HepG2 (cell line): ENCODE results near the gene SCYGR8. TPM values are rescaled to one million over a fixed set of nuclear protein-coding genes. Genes with fewer than 3 reads are reported as not detected.

Source experiments
- NFIB ChIP-seq: sonication (generic); formaldehyde crosslinking; IDR thresholded peaks from 2 replicates; pipeline ENCODE4 v1.9.0; 2021; ENCODE audit warnings: missing genetic modification reagents, mild to moderate bottlenecking, borderline replicate concordance
- ZNF124 ChIP-seq: sonication (generic); formaldehyde crosslinking; IDR thresholded peaks from 2 replicates; pipeline ENCODE4 v1.4.0; 2020; ENCODE audit warnings: missing genetic modification reagents
- ZNF138 ChIP-seq: sonication (generic); formaldehyde crosslinking; IDR thresholded peaks from 2 replicates; pipeline ENCODE4 v1.5.0; 2020; ENCODE audit warnings: mild to moderate bottlenecking, low read depth, missing genetic modification reagents
- ZNF44 ChIP-seq: sonication (generic); formaldehyde crosslinking; IDR thresholded peaks from 2 replicates; pipeline ENCODE4 v1.5.1; 2020; ENCODE audit warnings: mild to moderate bottlenecking, missing genetic modification reagents
- ZNF543 ChIP-seq: sonication (generic); formaldehyde crosslinking; IDR thresholded peaks from 2 replicates; pipeline ENCODE4 v1.4.0; 2020; ENCODE audit warnings: mild to moderate bottlenecking, missing genetic modification reagents
- ZNF839 ChIP-seq: sonication (generic); formaldehyde crosslinking; IDR thresholded peaks from 2 replicates; pipeline ENCODE4 v1.4.0; 2020; ENCODE audit warnings: missing genetic modification reagents, mild to moderate bottlenecking, borderline replicate concordance
- polyA plus RNA-seq, 8 experiments: library from polyadenylated mRNA; depleted of rRNA in 3 of 8; stranded (reverse) in 7 of 8; unstranded in 1 of 8; fragments of >200 nt; fragmentation: Illumina TruSeq in 4 of 8; extraction: Trizol in 4 of 8; gene quantifications; 2 replicates each; pipeline versions ENCODE4 v1.2.1 to v1.2.3, GENCODE V29; 2011 to 2016; ENCODE audit warnings: low read depth in 4 of 8, missing spikeins in 1 of 8, mixed read lengths in 1 of 8; ENCODE audit not compliant: insufficient read depth in 1 of 8
- total RNA-seq, 5 experiments: library from RNA; depleted of rRNA; stranded (reverse); fragments of >200 nt; fragmentation: Illumina TruSeq; extraction: Trizol; gene quantifications; 2 replicates each; pipeline ENCODE4 v1.2.3, GENCODE V29; 2016; ENCODE audit warnings: low read depth in 1 of 5
- TF ChIP-seq, protein P1 (sequence below): sonication (generic); formaldehyde crosslinking; IDR thresholded peaks from 2 replicates; pipeline ENCODE4 v1.4.0; 2020; ENCODE audit warnings: missing genetic modification reagents
- TF ChIP-seq, protein P2 (sequence below): IDR thresholded peaks from 2 replicates; pipeline ENCODE4 v1.6.1; 2016; ENCODE audit warnings: missing compliant biosample characterization, missing genetic modification reagents, borderline replicate concordance
- TF ChIP-seq, protein P3 (sequence below): fragments of 450-650 bp; IDR thresholded peaks from 2 replicates; pipeline ENCODE4 v1.6.1; 2017
- TF ChIP-seq, protein P4 (sequence below): sonication (generic); formaldehyde crosslinking; IDR thresholded peaks from 2 replicates; pipeline ENCODE4 v1.4.0; 2020; ENCODE audit warnings: missing genetic modification reagents, borderline replicate concordance
- TF ChIP-seq, protein P5 (sequence below), 2 experiments: sonication (generic) in 1 of 2; formaldehyde crosslinking in 1 of 2; IDR thresholded peaks; 2 replicates each; pipeline versions ENCODE4 v1.4.0 to v1.6.1; 2018 to 2020; ENCODE audit warnings: missing genetic modification reagents in 2 of 2, borderline replicate concordance in 1 of 2, low read depth in 1 of 2, mild to moderate bottlenecking in 1 of 2, missing biosample characterization in 1 of 2
- TF ChIP-seq, protein P6 (sequence below): sonication (generic); formaldehyde crosslinking; IDR thresholded peaks from 2 replicates; pipeline ENCODE4 v1.4.0; 2020; ENCODE audit warnings: missing genetic modification reagents, borderline replicate concordance
- TF ChIP-seq, protein P7 (sequence below): sonication (generic); formaldehyde crosslinking; IDR thresholded peaks from 2 replicates; pipeline ENCODE4; 2020; ENCODE audit warnings: missing genetic modification reagents, mild to moderate bottlenecking, borderline replicate concordance

SCYGR8 gene
- total and polyA plus RNA-seq, 2 of the 13 experiments (the other 11 are each of a cell fraction or from before 2014, with no cell fraction given), result not detected

DNA sequence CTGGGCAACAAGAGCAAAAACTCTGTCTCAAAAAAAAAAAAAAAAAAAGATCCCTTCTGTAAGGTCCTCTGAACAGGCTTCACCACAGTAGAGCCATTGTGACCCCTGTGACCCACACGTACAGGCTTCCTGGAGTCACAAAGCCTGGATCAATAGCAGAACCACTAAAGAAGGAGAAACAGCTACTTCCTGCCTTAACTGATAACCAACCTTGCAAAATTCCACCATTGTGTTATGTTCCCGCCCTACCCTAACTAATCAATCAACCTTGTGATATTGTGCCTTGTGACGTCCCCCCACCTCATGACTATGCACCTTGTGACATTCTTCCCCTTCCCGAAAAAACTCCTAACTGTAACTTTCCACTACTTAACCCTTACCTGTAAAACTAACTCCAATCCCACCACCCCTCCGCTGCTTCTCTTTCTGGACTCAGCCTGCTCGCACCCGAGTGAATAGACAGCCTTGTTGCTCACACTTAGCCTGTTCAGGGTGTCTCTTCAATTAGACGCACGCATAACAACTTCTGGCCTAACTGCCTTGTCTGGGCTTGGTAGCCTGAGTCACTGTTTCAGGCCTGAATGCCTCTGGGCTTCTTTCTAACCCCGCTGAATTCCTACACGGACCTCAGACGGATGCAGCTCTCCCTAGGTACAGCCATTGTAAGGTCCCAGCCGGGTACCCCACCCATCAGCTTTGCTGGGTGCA lies 13.9 kb downstream of the SCYGR8 start (continued):
- TF ChIP-seq, protein P1, sequence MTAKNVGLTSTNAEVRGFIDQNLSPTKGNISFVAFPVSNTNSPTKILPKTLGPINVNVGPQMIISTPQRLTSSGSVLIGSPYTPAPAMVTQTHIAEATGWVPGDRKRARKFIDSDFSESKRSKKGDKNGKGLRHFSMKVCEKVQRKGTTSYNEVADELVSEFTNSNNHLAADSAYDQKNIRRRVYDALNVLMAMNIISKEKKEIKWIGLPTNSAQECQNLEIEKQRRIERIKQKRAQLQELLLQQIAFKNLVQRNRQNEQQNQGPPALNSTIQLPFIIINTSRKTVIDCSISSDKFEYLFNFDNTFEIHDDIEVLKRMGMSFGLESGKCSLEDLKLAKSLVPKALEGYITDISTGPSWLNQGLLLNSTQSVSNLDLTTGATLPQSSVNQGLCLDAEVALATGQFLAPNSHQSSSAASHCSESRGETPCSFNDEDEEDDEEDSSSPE (CRISPR knock-in tag), result no peak
- no peak for TF ChIP-seq NFIB
- TF ChIP-seq ZNF138 (CRISPR knock-in tag), result no peak
- TF ChIP-seq ZNF124 (CRISPR knock-in tag), result no peak
- TF ChIP-seq, protein P2, sequence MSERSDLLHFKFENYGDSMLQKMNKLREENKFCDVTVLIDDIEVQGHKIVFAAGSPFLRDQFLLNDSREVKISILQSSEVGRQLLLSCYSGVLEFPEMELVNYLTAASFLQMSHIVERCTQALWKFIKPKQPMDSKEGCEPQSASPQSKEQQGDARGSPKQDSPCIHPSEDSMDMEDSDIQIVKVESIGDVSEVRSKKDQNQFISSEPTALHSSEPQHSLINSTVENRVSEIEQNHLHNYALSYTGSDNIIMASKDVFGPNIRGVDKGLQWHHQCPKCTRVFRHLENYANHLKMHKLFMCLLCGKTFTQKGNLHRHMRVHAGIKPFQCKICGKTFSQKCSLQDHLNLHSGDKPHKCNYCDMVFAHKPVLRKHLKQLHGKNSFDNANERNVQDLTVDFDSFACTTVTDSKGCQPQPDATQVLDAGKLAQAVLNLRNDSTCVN, result no peak
- TF ChIP-seq ZNF44 (CRISPR knock-in tag), result no peak
- no peak for TF ChIP-seq ZNF839 (CRISPR knock-in tag)
- TF ChIP-seq, protein P3, sequence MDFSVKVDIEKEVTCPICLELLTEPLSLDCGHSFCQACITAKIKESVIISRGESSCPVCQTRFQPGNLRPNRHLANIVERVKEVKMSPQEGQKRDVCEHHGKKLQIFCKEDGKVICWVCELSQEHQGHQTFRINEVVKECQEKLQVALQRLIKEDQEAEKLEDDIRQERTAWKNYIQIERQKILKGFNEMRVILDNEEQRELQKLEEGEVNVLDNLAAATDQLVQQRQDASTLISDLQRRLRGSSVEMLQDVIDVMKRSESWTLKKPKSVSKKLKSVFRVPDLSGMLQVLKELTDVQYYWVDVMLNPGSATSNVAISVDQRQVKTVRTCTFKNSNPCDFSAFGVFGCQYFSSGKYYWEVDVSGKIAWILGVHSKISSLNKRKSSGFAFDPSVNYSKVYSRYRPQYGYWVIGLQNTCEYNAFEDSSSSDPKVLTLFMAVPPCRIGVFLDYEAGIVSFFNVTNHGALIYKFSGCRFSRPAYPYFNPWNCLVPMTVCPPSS, result no peak
- TF ChIP-seq, protein P4, sequence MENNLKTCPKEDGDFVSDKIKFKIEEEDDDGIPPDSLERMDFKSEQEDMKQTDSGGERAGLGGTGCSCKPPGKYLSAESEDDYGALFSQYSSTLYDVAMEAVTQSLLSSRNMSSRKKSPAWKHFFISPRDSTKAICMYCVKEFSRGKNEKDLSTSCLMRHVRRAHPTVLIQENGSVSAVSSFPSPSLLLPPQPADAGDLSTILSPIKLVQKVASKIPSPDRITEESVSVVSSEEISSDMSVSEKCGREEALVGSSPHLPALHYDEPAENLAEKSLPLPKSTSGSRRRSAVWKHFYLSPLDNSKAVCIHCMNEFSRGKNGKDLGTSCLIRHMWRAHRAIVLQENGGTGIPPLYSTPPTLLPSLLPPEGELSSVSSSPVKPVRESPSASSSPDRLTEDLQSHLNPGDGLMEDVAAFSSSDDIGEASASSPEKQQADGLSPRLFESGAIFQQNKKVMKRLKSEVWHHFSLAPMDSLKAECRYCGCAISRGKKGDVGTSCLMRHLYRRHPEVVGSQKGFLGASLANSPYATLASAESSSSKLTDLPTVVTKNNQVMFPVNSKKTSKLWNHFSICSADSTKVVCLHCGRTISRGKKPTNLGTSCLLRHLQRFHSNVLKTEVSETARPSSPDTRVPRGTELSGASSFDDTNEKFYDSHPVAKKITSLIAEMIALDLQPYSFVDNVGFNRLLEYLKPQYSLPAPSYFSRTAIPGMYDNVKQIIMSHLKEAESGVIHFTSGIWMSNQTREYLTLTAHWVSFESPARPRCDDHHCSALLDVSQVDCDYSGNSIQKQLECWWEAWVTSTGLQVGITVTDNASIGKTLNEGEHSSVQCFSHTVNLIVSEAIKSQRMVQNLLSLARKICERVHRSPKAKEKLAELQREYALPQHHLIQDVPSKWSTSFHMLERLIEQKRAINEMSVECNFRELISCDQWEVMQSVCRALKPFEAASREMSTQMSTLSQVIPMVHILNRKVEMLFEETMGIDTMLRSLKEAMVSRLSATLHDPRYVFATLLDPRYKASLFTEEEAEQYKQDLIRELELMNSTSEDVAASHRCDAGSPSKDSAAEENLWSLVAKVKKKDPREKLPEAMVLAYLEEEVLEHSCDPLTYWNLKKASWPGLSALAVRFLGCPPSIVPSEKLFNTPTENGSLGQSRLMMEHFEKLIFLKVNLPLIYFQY (CRISPR knock-in tag), result no peak
- TF ChIP-seq, protein P5, sequence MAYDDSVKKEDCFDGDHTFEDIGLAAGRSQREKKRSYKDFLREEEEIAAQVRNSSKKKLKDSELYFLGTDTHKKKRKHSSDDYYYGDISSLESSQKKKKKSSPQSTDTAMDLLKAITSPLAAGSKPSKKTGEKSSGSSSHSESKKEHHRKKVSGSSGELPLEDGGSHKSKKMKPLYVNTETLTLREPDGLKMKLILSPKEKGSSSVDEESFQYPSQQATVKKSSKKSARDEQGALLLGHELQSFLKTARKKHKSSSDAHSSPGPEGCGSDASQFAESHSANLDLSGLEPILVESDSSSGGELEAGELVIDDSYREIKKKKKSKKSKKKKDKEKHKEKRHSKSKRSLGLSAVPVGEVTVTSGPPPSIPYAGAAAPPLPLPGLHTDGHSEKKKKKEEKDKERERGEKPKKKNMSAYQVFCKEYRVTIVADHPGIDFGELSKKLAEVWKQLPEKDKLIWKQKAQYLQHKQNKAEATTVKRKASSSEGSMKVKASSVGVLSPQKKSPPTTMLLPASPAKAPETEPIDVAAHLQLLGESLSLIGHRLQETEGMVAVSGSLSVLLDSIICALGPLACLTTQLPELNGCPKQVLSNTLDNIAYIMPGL (CRISPR knock-in tag; IDR thresholded peaks at IDR 0.05; ENCODE audit: borderline replicate concordance in 1 of 2, low read depth in 1 of 2), result no peak
- TF ChIP-seq, protein P6, sequence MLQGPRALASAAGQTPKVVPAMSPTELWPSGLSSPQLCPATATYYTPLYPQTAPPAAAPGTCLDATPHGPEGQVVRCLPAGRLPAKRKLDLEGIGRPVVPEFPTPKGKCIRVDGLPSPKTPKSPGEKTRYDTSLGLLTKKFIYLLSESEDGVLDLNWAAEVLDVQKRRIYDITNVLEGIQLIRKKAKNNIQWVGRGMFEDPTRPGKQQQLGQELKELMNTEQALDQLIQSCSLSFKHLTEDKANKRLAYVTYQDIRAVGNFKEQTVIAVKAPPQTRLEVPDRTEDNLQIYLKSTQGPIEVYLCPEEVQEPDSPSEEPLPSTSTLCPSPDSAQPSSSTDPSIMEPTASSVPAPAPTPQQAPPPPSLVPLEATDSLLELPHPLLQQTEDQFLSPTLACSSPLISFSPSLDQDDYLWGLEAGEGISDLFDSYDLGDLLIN (CRISPR knock-in tag), result no peak
- TF ChIP-seq, protein P7, sequence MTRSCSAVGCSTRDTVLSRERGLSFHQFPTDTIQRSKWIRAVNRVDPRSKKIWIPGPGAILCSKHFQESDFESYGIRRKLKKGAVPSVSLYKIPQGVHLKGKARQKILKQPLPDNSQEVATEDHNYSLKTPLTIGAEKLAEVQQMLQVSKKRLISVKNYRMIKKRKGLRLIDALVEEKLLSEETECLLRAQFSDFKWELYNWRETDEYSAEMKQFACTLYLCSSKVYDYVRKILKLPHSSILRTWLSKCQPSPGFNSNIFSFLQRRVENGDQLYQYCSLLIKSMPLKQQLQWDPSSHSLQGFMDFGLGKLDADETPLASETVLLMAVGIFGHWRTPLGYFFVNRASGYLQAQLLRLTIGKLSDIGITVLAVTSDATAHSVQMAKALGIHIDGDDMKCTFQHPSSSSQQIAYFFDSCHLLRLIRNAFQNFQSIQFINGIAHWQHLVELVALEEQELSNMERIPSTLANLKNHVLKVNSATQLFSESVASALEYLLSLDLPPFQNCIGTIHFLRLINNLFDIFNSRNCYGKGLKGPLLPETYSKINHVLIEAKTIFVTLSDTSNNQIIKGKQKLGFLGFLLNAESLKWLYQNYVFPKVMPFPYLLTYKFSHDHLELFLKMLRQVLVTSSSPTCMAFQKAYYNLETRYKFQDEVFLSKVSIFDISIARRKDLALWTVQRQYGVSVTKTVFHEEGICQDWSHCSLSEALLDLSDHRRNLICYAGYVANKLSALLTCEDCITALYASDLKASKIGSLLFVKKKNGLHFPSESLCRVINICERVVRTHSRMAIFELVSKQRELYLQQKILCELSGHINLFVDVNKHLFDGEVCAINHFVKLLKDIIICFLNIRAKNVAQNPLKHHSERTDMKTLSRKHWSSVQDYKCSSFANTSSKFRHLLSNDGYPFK (CRISPR knock-in tag), result 0 out of 2 replicates have a peak, but pooled peaks have one; percentile 41
- TF ChIP-seq ZNF543 (CRISPR knock-in tag), result no peak
